HEK293T (cell line): ENCODE data around the gene HHAT.

Experiments used
- BHLHE40 ChIP-seq: fragments of 450-650 bp; IDR thresholded peaks from 2 replicates; pipeline ENCODE4 v1.6.1; 2016; ENCODE audit warnings: mild to moderate bottlenecking, moderate library complexity, borderline replicate concordance
- CTBP1 ChIP-seq: fragments of 450-650 bp; IDR thresholded peaks from 2 replicates; pipeline ENCODE4 v1.6.1; 2016; ENCODE audit warnings: borderline replicate concordance
- FOXK2 ChIP-seq: fragments of 450-650 bp; IDR thresholded peaks from 2 replicates; pipeline ENCODE4 v1.6.1; 2016; ENCODE audit warnings: mild to moderate bottlenecking
- SUZ12 ChIP-seq: fragments of 450-650 bp; IDR thresholded peaks from 2 replicates; pipeline ENCODE4 v1.6.1; 2016; ENCODE audit warnings: mild to moderate bottlenecking

DNA sequence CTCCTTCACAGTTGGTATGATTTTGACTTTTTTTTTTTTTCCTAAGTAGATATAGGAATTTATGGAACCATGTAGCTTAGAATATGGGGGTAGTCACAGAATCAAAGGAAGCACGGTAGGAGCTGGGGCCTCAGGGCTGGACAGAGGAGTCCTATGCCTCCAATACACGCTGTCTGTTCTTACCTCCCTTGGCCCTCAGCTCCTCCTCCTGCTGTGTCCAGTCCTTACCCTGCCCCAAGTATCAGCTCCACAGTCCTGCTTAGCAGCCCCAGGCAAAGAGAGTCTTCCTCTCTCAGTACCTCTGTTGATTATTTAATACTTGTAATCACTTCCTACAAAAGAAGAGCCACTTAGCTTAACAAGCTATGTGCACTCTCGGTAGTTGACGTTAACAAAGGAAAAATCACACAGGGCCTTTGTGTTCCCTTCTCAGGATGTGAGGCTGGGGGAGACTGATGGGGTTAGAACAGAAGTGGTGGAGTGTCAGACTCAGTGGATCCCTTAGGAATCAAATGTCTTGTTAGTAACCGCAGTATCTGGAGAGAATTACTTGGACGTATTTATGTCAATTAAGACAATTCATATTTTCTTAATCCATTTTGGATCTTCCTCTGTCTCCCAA is 292.3 kb downstream of the HHAT start:
- TF ChIP-seq SUZ12 = no peak
- TF ChIP-seq FOXK2 = no peak
- TF ChIP-seq BHLHE40 = no peak
- TF ChIP-seq CTBP1 = no peak
